Right lobe of liver (tissue), 6 donors: ENCODE measurements around the gene SEMA3E. TPM values are rescaled to one million over a fixed set of nuclear protein-coding genes. Genes with fewer than 3 reads are reported as not detected.

Experiments
- ATAC-seq, 4 donors: fragments of 200-7000 bp; cut with Tn5 transposase; one replicate each; pipeline ENCODE4 v1.9.1; 2020; ENCODE audit warnings: mild to moderate bottlenecking in 4 of 4, moderate library complexity in 4 of 4
- DNase-seq, 3 donors: peaks; one replicate each; pipeline ENCODE4 v3.0.0-alpha.2; 2020
- H3K27ac ChIP-seq, 3 donors: fragments of 200-600 bp; one replicate each; pipeline ENCODE4 v1.8.0; 2022
- H3K27me3 ChIP-seq, 2 donors: fragments of 200-600 bp; one replicate each; pipeline ENCODE4 v1.8.0; 2022
- H3K36me3 ChIP-seq, 4 donors: fragments of 200-600 bp; sonication (generic) in 1 of 4; one replicate each; pipeline versions ENCODE4 v1.5.1 to v1.8.0; 2017 to 2022; ENCODE audit warnings: control low read depth in 1 of 4
- H3K4me1 ChIP-seq, 4 donors: fragments of 200-600 bp; sonication (generic) in 1 of 4; one replicate each; pipeline versions ENCODE4 v1.5.1 to v1.8.0; 2017 to 2022; ENCODE audit warnings: control low read depth in 1 of 4
- H3K4me3 ChIP-seq, 3 donors: fragments of 200-600 bp; one replicate each; pipeline ENCODE4 v1.8.0; 2022
- H3K9me3 ChIP-seq, 4 donors: fragments of 200-600 bp; sonication (generic) in 1 of 4; one replicate each; pipeline versions ENCODE4 v1.5.1 to v1.8.0; 2017 to 2022; ENCODE audit warnings: control low read depth in 1 of 4
- POLR2A ChIP-seq: fragments of 450-650 bp; IDR thresholded peaks from one replicate; pipeline ENCODE4 v1.6.1; 2017; ENCODE audit warnings: antibody characterized with exemption, mild to moderate bottlenecking
- WGBS: methylation state at CpG from one replicate; pipeline ENCODE4 v1.1.6; 2018; ENCODE audit warnings: low coverage, low lambda C conversion rate; ENCODE audit not compliant: insufficient coverage; ENCODE audit errors: missing lambda C conversion rate; 5-methylcytosine and 5-hydroxymethylcytosine counted together
- intact Hi-C, 2 donors: fragments of 100-400 bp; cut with DNase I; formaldehyde crosslinking; loops; one replicate each; pipeline versions ENCODE4 v1.11.2 to v1.14.1; 2022
- total RNA-seq, 6 experiments: library from RNA; depleted of rRNA in 2 of 6; stranded (reverse); fragments of >200 nt in 2 of 6; fragmentation: NEBNext Ultra II Directional in 3 of 6; extraction: Animal tissue kit (Norgen Biotek cat#: 25700) in 3 of 6; gene quantifications; one replicate each; pipeline versions ENCODE4 v1.1.0 to v1.2.4, GENCODE V29; 2016 to 2023
- TF ChIP-seq, protein P1 (sequence below), 4 donors: fragments of 200-600 bp in 3 of 4; fragments of 450-650 bp in 1 of 4; IDR thresholded peaks; one replicate each; pipeline versions ENCODE4 v1.5.1 to v1.8.0; 2016 to 2022; ENCODE audit warnings: antibody characterized with exemption in 4 of 4, mild to moderate bottlenecking in 2 of 4
- donor health status: DM: no; HTN: yes; CAD: no.
- donor health status: DM: no; HTN: no; CAD: no.
- donor health status: DM: no; HTN: no; CAD: no.
- donor health status: DM: no; HTN: yes; CAD: no.
- donor health status: DM: no; HTN: yes; CAD: no.

Gene SEMA3E
- total RNA-seq, 6 experiments from 2014 or later, result 0.06 to 1.0 (median 0.32) TPM

- Histone ChIP-seq H3K36me3 (no peaks in the 10 kb centered on the region), H3K9me3 (no peaks in the 10 kb centered on the region), H3K4me1 (no peaks in the 10 kb centered on the region), H3K4me3 (no peak overlapping the region), H3K27me3 (no peaks in the 10 kb centered on the region), H3K27ac (no peak overlapping the region)
- intact Hi-C loops, result no loop called here
- DNase-seq, result no peak
- 52% methylated on average over 3 of the region's 3 CpGs for WGBS
- TF ChIP-seq POLR2A, result no peak
- TF ChIP-seq, protein P1, sequence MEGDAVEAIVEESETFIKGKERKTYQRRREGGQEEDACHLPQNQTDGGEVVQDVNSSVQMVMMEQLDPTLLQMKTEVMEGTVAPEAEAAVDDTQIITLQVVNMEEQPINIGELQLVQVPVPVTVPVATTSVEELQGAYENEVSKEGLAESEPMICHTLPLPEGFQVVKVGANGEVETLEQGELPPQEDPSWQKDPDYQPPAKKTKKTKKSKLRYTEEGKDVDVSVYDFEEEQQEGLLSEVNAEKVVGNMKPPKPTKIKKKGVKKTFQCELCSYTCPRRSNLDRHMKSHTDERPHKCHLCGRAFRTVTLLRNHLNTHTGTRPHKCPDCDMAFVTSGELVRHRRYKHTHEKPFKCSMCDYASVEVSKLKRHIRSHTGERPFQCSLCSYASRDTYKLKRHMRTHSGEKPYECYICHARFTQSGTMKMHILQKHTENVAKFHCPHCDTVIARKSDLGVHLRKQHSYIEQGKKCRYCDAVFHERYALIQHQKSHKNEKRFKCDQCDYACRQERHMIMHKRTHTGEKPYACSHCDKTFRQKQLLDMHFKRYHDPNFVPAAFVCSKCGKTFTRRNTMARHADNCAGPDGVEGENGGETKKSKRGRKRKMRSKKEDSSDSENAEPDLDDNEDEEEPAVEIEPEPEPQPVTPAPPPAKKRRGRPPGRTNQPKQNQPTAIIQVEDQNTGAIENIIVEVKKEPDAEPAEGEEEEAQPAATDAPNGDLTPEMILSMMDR (IDR thresholded peaks at IDR 0.05), result no peak
- no peak for ATAC-seq
Measured at GRCh38 chr7:83581667-83582435, 67.1 kb downstream of the SEMA3E start.

- DNase-seq (no peak), ATAC-seq (no peak)
- intact Hi-C loops, result no loop called here
- Histone ChIP-seq H3K27me3 (no peaks in the 10 kb centered on the region), H3K4me1 (no peaks in the 10 kb centered on the region), H3K27ac (no peak overlapping the region), H3K4me3 (no peak overlapping the region), H3K36me3 (no peaks in the 10 kb centered on the region), H3K9me3 (no peaks in the 10 kb centered on the region)
- no peak for TF ChIP-seq POLR2A
- TF ChIP-seq, protein P1 (IDR thresholded peaks at IDR 0.05), result no peak
- WGBS, result 40% methylated on average over 5 of the region's 5 CpGs
Measured at GRCh38 chr7:83579740-83580139, 69.2 kb downstream of the SEMA3E start.

- H3K4me3 ChIP-seq, result no peak overlapping the region
- no peak overlapping the region for H3K27ac ChIP-seq
- no peak for TF ChIP-seq POLR2A
- TF ChIP-seq, protein P1 (IDR thresholded peaks at IDR 0.05), result no peak
- DNase-seq, result no peak
- H3K9me3 ChIP-seq, result no peaks in the 10 kb centered on the region
- H3K36me3 ChIP-seq, result no peaks in the 10 kb centered on the region
- ATAC-seq, result no peak
- intact Hi-C loops, result no loop called here
- no peaks in the 10 kb centered on the region for H3K4me1 ChIP-seq
- 24% methylated on average over 3 of the region's 3 CpGs for WGBS
- no peaks in the 10 kb centered on the region for H3K27me3 ChIP-seq
Measured at GRCh38 chr7:83575436-83575835, 73.5 kb downstream of the SEMA3E start.

GRCh38 chr7:83574616-83575015 is 74.3 kb downstream of the SEMA3E start:
- WGBS, result 43% methylated on average over 1 of the region's 1 CpG
- DNase-seq (no peak), ATAC-seq (no peak)
- no peak for TF ChIP-seq POLR2A
- TF ChIP-seq, protein P1 (IDR thresholded peaks at IDR 0.05), result no peak
- H3K4me3 ChIP-seq, result no peak overlapping the region
- intact Hi-C loops, result no loop called here
- no peaks in the 10 kb centered on the region for H3K27me3 ChIP-seq
- H3K4me1 ChIP-seq, result no peaks in the 10 kb centered on the region
- no peaks in the 10 kb centered on the region for H3K9me3 ChIP-seq
- no peak overlapping the region for H3K27ac ChIP-seq
- H3K36me3 ChIP-seq, result no peaks in the 10 kb centered on the region
